NCI-H2227 (cell line): ENCODE data around the gene PMS1.
"Not testable (repeated sequence)": the region's sequence is repeated elsewhere in the genome, so short reads cannot be mapped to it uniquely, and the experiment has no call there.

Experiments
- DNase-seq: peaks from one replicate; lab custom pipeline; 2025; ENCODE audit not compliant: unreplicated experiment; lab: John Stamatoyannopoulos, UW

PMS1 gene

DNA sequence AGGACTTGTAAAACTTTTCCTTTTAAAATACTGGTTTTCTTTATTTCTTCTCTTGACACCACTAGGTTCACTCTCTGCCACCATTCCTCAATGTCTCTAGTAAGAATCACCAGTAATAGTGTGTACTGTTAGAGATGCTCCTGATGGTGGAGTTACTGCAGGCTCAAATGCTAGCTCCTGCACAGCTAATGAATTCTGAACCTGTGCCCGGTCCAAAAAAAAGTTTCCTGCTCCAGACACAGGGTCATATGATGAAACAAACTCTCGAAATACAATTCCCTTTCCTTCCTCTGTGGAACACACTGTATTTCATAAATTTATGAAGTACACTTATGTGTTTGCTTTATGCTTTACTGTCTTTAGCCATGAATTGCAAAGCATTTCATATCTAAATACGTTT, 19.2 kb downstream of the PMS1 start:
- no peak for DNase-seq

DNA sequence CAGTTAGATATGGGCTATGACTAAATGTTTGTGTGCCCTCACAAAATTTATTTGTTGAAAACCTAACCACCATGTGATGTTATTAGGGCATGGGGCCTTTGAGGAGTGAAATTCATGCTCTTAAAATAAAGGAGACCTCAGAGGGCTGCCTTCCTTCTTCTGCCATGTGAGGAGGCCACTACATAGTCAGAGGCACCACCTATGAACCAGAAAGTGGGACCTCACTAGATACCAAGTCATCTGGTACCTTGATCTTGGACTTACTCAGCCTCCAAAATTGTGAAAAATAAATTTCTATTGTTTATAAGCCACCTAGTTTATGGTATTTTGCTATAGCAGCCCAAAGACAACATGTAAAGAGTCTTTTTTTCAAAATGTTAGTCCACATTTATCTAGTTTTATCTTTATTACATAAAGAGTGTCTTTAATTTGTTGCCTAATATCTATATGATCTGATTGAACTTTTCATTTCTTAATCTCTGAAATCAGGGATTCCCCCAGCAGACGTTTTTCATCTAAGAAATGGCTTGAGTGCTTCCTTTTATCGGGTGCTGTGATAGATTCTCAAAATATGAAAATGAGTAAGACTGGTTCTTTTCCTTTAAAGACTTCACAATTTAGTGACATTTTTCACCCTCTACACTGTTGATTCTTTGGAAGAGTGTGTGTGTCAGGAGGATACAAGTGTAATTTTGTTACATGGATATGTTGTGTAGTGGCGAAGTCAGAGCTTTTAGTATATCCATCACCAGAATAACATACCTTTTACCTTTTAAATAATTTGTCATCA, 34.2 kb downstream of the PMS1 start:
- no peak for DNase-seq

DNA sequence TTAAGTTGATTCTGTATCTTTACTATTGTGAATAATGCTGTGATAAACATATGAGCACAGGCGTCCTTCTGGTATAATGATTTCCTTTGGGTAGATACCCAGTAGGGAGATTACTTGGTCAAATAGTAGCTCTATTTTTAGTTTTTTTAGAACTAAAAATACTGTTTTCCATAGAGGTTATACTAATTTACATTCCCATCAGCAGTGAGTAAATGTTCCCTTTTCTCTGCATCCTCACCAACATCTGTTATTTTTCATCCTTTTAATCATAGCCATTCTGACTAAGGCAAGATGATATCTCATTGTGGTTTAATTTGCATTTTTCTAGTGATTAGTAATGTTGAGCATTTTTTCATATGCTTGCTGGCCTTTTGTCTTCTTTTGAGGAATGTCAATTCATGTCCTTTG, 35.1 kb downstream of the PMS1 start:
- DNase-seq: no peak

DNA sequence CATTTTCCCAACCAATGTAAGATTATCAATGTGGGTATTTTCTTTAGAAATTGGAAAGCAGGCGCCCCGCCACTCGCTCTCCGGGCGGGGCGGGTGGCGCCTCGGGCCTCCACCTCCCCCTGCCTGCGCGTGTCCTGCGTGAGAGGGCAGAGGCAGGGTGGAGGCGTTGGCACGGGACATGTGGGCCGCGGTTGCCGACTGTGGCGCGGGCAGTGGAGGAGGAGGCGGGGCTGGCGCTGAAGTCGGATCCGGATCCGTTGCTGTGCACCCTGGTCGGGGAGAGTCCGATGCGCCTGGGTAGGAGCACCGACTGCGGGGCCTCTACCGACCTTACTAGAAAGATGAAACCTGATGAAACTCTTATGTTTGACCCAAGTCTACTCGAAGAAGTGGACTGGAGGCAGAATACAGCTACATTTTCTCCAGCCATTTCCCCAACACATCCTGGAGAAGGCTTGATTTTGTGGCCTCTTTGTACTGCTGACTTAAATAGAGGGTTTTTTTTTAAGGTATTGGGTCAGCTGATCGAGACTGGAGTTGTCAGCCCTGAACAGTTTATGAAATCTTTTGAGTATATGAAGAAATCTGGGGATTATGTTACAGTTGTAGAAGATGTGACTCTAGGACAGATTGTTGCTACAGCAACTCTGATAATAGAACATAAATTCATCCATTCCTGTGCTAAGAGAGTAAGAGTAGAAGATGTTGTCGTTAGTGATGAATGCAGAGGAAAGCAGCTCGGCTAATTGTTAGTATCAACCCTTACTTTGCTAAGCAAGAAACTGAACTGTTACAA, 37.9 kb downstream of the PMS1 start:
- DNase-seq: no peak

- DNase-seq: no peak
Observed at GRCh38 chr2:189824694-189825396, 40.6 kb downstream of the PMS1 start.

GRCh38 chr2:189826039-189826438, 41.8 kb downstream of the PMS1 start:
- no peak for DNase-seq

GRCh38 chr2:189829102-189829833, 45.0 kb downstream of the PMS1 start:
- no peak for DNase-seq

DNA sequence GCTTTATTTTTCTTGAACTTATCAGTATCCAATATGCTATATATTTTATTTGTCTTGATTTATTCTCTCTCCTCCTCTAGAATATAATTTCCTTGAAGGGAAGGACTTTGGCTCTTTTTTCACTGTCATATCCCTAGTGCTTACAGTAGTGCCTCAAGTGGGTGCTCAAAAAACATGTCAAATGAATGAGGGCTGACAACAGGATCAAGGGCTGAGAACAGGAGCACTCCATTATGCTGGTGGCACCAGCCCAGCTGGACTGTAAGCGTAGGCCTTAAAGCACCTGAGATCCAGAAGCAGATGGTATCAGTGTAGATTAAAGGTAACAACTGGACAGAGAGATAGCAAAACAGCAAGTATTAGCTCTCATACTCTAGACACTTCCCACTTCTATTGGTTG, 46.3 kb downstream of the PMS1 start:
- no peak for DNase-seq

- no peak for DNase-seq
Observed at GRCh38 chr2:189834059-189834458, 49.8 kb downstream of the PMS1 start.

DNA sequence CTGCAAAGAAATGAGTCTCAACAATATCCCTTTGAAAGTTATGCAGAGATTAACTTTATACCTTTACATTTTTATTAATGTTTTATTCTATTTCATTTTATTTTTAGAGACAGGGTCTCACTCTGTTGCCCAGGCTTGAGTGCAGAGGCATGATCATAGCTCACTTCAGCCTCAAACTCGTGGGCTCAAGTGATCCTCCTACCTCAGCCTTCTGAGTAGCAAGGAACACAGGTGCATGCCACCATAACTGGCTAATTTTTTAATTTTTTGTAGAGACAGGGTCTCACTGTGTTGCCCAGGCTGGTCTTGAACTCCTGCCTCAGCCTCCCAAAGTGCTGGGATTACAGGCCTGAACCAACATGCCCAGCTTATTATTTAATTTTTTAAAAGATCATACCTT, 50.4 kb downstream of the PMS1 start:
- not testable (repeated sequence) for DNase-seq

- no peak for DNase-seq
Observed at GRCh38 chr2:189835855-189836558, 51.8 kb downstream of the PMS1 start.

DNA sequence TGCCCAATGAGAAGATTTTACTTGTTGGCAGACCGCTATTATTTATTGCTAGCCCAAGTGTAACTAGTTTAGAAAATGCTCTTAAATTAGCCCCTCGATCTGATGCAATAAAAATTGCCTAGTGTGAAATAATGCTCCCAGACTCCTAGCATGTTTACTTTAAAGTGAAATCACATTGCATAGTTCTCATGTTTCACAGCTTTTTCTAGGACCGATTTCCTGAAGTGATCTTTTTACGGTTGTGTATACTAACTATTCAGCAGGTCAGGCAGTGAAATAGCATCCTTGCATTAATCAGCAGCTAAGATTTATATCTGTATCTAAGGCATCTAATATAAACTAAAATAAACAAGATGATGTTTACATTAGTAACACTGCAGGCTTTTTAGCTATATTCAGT, 52.4 kb downstream of the PMS1 start:
- DNase-seq: no peak

DNA sequence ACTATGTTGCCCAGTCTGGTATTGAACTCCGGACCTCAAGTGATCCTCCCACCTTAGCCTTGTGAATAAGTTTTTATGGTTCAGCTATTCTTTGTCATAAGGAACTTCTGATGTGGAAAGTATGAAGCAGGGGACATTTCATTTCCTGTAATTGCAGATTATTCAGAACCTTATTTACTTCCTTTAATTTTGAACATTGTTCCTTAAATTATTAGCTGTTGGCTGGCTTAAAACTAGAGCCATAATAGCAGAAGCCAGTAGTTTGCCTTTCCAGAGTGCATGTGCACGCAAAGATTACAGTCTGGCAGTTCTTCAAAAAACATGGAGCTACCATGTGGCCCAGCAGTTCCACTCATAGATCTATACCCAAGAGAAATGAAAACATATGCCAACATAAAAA, 53.1 kb downstream of the PMS1 start:
- DNase-seq: no peak

DNA sequence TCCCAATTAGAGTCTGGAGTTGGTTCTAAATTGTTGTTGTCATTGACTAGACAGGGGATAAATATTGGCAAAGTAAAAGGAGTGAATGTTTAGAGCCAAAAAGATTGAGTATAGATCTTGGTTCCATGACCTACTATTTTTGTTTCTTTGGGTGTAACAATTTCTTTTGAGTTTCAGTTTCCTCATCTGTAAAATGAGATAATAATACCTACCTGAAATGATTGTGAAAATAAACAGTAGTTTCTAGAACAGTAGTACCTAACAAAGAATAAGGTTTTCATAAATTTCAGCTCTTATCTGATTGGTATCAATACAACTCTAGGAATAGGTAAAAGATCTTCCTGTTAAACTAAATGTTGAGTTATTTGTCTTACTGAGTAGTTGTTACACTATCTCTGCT, 56.8 kb downstream of the PMS1 start:
- DNase-seq: no peak

DNA sequence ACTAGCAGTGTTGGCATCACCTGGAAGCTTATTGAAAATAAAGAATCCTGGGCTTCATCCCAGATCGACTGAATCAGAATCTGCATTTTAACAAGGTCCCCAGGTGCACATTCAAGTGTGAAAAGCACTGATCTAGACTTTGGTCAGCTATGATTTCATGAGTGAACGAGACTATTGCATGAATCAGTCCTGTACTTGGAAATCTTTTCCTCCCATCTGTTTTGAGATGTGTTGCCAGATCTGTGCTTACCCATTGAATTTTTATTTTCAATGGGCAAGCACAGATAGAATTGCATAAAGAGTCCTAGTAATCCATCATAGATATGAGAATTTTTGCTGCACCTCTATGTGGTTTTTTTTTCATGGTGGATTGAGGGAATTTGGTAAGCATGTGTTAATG, 64.0 kb downstream of the PMS1 start:
- no peak for DNase-seq

DNA sequence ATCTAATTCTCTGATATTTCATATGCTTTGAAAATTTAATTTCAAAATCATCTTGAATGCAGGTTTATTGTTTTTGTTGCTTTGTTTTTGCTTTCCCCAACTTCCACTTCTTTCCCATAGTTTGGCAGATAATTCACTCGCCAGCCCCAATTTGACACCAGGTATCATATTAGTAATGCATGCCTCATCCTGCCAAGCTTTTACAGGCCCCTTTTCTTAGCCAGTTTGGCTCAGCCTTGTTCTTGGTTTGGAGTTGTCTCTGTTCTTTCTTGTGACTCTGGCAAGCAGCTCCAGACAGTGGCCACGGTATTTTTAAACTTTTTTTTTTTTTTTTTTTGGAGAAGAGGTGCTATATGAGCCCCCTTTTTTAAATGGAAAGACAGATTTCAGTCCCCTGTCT, 65.3 kb downstream of the PMS1 start:
- no peak for DNase-seq

DNA sequence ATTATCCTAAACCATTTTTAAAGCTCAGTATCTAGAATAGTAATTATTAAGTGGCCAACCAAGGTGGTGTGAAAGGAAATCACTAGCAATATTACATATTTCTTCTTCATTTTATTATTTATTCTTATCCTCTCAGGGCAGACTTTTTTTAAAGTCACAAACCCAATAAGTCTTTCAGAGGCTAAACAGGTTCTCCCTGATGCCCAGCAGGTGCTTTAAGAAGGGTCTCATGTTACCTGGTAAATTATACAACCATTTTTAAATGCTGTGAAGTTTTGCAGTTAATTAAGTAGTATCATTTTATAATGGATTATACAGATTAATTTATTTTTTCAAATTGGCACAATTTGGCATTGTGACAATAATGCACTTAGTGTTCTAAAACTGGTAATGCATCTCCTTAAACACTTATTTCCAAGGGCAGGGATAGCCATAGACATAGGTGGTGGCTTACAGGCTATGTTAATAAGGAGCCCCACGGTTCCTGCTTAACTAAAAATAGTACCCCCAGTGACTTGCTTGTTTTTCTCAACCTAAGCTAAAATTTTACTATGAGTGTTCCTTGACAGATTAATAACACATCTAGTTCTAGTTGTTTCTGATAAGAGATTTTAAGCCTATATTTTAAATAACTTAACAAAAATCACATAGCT, 67.0 kb downstream of the PMS1 start:
- no peak for DNase-seq

DNA sequence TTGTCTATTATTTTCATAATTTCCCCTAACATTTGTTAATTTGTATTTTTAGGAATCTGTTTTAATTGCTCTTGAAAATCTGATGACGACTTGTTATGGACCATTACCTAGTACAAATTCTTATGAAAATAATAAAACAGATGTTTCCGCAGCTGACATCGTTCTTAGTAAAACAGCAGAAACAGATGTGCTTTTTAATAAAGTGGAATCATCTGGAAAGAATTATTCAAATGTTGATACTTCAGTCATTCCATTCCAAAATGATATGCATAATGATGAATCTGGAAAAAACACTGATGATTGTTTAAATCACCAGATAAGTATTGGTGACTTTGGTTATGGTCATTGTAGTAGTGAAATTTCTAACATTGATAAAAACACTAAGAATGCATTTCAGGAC, 69.9 kb downstream of the PMS1 start:
- no peak for DNase-seq

DNA sequence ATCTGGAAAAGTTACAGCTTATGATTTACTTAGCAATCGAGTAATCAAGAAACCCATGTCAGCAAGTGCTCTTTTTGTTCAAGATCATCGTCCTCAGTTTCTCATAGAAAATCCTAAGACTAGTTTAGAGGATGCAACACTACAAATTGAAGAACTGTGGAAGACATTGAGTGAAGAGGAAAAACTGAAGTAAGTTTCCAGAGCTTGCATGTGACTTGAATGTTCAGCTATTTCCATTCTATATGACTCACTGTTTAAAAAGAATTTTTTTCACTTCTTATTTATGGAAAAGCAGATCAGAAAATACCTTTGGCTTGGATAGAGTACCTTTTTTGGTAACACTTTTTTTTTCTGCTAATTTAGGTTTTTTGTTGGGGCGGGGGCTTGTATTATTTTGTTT, 70.7 kb downstream of the PMS1 start:
- DNase-seq: no peak

DNA sequence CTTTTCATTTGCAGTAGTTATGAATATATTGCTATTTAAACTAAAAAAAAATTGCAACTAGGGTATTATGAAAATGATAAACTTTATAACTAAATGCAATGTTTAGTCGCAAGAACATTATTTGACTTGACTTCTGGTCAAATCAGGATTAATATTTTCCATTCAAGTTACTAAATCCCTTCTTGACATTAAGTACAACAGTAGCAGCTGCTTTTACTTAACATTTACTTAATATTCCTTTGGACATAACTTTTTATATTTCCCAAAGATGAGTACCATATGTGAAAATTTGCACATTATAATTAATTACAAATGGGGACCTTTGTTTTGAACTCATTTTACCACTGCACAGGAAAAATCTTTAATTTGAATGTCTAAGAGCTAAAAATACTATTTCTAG, 74.0 kb downstream of the PMS1 start:
- DNase-seq: no peak
